Measurements from ENCODE around the gene LSMEM2.

GRCh38 chr3:50298836-50299637 lies 20.1 kb downstream of the LSMEM2 start, which contains the start of the genes HYAL3 and NAA80:
- TF ChIP-seq CTCF (IDR thresholded peaks at IDR 0.05; ENCODE audit: control extremely low read depth in 1 of 3, insufficient read depth in 1 of 3, low read depth in 1 of 3, low read length in 3 of 3) (peak in 1 of 3 experiments; percentile 8; a peak in 1 of 4 replicates), TEAD4 (IDR thresholded peaks at IDR 0.05; ENCODE audit: low read depth, low read length) (no peak), POLR2AphosphoS5 (IDR thresholded peaks at IDR 0.05; ENCODE audit: low read depth, low read length) (peak; percentile 53; the same call in 1 of the 2 replicates), CBX8 (IDR thresholded peaks at IDR 0.05; ENCODE audit: borderline replicate concordance, low read depth, low read length) (no peak), NRF1 (IDR thresholded peaks at IDR 0.05; ENCODE audit: low read depth, low read length) (no peak), EZH2 (IDR thresholded peaks at IDR 0.05; ENCODE audit: low read depth, low read length, severe bottlenecking) (no peak), USF2 (IDR thresholded peaks at IDR 0.05; ENCODE audit: low read length) (no peak), TAF7 (optimal IDR thresholded peaks at IDR 0.05; ENCODE audit: borderline replicate concordance, low read depth, low read length) (no peak), RAD21 (IDR thresholded peaks at IDR 0.05 in 1 of 2, conservative IDR thresholded peaks at IDR 0.05 in 1 of 2; ENCODE audit: low read depth in 2 of 2, low read length in 2 of 2) (no peak)
